HUES6 (cell line): ENCODE results near the gene CNBD2.

Experiments
- H3K27ac ChIP-seq: 2 replicates; pipeline ENCODE4 v1.7.0; 2013; ENCODE audit warnings: low read depth, mild to moderate bottlenecking, low read length, inconsistent platforms
- H3K27me3 ChIP-seq: 2 replicates; pipeline ENCODE4 v1.6.1; 2013; ENCODE audit warnings: low read length; ENCODE audit not compliant: control insufficient read depth, insufficient read depth
- H3K36me3 ChIP-seq: 2 replicates; pipeline ENCODE4 v1.6.1; 2013; ENCODE audit warnings: low read length; ENCODE audit not compliant: control insufficient read depth, insufficient read depth
- H3K4me1 ChIP-seq: 2 replicates; pipeline ENCODE4 v1.6.1; 2013; ENCODE audit warnings: low read length; ENCODE audit not compliant: control insufficient read depth, insufficient read depth
- H3K4me3 ChIP-seq: 2 replicates; pipeline ENCODE4 v1.5.1; 2013; ENCODE audit warnings: low read depth, low read length
- H3K9ac ChIP-seq: one replicate; pipeline ENCODE4 v1.6.1; 2013; ENCODE audit warnings: mild to moderate bottlenecking, low read length
- H3K9me3 ChIP-seq: 2 replicates; pipeline ENCODE4 v1.6.1; 2013; ENCODE audit warnings: low read depth, low read length; ENCODE audit not compliant: control insufficient read depth, insufficient read depth

Gene CNBD2

GRCh38 chr20:35974256-35974655, 5.9 kb downstream of the CNBD2 start:
- no peak overlapping the region for H3K27ac ChIP-seq
- H3K4me3 ChIP-seq, result no peak overlapping the region
- H3K4me1 ChIP-seq, result no peaks in the 10 kb centered on the region
- no peaks in the 10 kb centered on the region for H3K36me3 ChIP-seq
- H3K9ac ChIP-seq, result no peak overlapping the region
- H3K9me3 ChIP-seq, result no peaks in the 10 kb centered on the region
- H3K27me3 ChIP-seq, result no peaks in the 10 kb centered on the region

- Histone ChIP-seq H3K4me3 (no peak overlapping the region), H3K36me3 (no peaks in the 10 kb centered on the region), H3K27ac (no peak overlapping the region), H3K9ac (no peak overlapping the region), H3K27me3 (no peaks in the 10 kb centered on the region), H3K4me1 (no peaks in the 10 kb centered on the region), H3K9me3 (no peaks in the 10 kb centered on the region)
Observed at GRCh38 chr20:35975576-35976373, 7.4 kb downstream of the CNBD2 start.

GRCh38 chr20:35978041-35978513, 9.7 kb downstream of the CNBD2 start:
- no peak overlapping the region for H3K9ac ChIP-seq
- H3K27ac ChIP-seq, result no peak overlapping the region
- H3K4me3 ChIP-seq, result no peak overlapping the region
- no peaks in the 10 kb centered on the region for H3K27me3 ChIP-seq
- H3K9me3 ChIP-seq, result no peaks in the 10 kb centered on the region
- no peaks in the 10 kb centered on the region for H3K36me3 ChIP-seq
- H3K4me1 ChIP-seq, result no peaks in the 10 kb centered on the region

DNA sequence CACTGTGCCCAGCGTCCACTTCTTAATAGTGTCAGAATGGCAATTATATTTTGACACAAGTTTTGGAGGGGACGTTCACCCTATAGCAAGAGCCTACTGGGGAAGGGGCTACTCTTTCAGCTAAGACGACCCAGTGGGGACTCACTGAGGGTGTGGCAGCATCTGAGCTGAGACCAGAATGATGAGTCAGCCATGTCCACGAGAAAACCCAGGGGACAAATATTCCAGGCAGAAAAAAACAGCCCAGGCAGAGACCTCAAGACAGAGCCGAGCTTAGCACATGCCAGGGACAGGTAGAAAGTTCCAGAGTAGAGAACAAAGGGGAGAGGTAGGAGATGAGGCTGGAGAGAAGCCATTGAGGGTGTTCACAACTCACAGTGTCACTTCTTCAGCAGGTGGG, 11.2 kb downstream of the CNBD2 start:
- H3K27me3 ChIP-seq, result no peaks in the 10 kb centered on the region
- H3K27ac ChIP-seq, result no peak overlapping the region
- no peaks in the 10 kb centered on the region for H3K9me3 ChIP-seq
- no peaks in the 10 kb centered on the region for H3K4me1 ChIP-seq
- H3K36me3 ChIP-seq, result no peaks in the 10 kb centered on the region
- no peak overlapping the region for H3K4me3 ChIP-seq
- H3K9ac ChIP-seq, result no peak overlapping the region

- H3K9ac ChIP-seq, result no peak overlapping the region
- no peaks in the 10 kb centered on the region for H3K9me3 ChIP-seq
- no peak overlapping the region for H3K27ac ChIP-seq
- H3K4me3 ChIP-seq, result no peak overlapping the region
- no peaks in the 10 kb centered on the region for H3K27me3 ChIP-seq
- no peaks in the 10 kb centered on the region for H3K4me1 ChIP-seq
- H3K36me3 ChIP-seq, result no peaks in the 10 kb centered on the region
Observed at GRCh38 chr20:35981969-35982368, 13.6 kb downstream of the CNBD2 start.

GRCh38 chr20:35984382-35984781, 16.0 kb downstream of the CNBD2 start:
- Histone ChIP-seq H3K9me3 (no peaks in the 10 kb centered on the region), H3K4me3 (no peak overlapping the region), H3K36me3 (no peaks in the 10 kb centered on the region), H3K27me3 (no peaks in the 10 kb centered on the region), H3K4me1 (no peaks in the 10 kb centered on the region), H3K9ac (no peak overlapping the region), H3K27ac (no peak overlapping the region)

DNA sequence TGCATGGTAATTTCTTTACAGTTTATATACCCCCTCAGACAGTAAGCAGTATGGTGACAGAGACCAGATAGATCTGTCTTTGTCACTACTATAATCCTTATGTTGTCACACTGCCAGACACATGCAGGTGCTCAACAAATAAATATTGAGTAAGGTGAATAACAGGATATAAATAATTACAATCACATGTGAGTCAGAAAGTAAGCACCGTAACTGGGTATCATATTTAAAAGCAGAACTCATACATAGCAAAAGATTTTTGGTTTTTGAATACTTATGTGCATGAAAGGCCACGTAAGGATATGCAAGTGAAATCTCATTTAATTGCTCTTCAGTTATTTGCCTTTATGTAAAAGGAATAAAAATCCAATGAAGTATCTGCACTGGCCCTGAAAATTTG, 17.4 kb downstream of the CNBD2 start:
- no peak overlapping the region for H3K9ac ChIP-seq
- no peak overlapping the region for H3K27ac ChIP-seq
- no peaks in the 10 kb centered on the region for H3K36me3 ChIP-seq
- H3K4me1 ChIP-seq, result no peaks in the 10 kb centered on the region
- no peaks in the 10 kb centered on the region for H3K9me3 ChIP-seq
- H3K4me3 ChIP-seq, result no peak overlapping the region
- no peaks in the 10 kb centered on the region for H3K27me3 ChIP-seq

- Histone ChIP-seq H3K36me3 (no peaks in the 10 kb centered on the region), H3K9ac (no peak overlapping the region), H3K27ac (no peak overlapping the region), H3K27me3 (no peaks in the 10 kb centered on the region), H3K4me3 (no peak overlapping the region), H3K4me1 (peaks cover 4% of the 10 kb centered on the region; the same call in 1 of the 2 replicates), H3K9me3 (no peaks in the 10 kb centered on the region)
Observed at GRCh38 chr20:35988910-35989463, 20.6 kb downstream of the CNBD2 start.

GRCh38 chr20:35991142-35991771, 22.9 kb downstream of the CNBD2 start:
- Histone ChIP-seq H3K27ac (no peak overlapping the region), H3K9ac (no peak overlapping the region), H3K36me3 (no peaks in the 10 kb centered on the region), H3K9me3 (no peaks in the 10 kb centered on the region), H3K27me3 (no peaks in the 10 kb centered on the region), H3K4me3 (no peak overlapping the region), H3K4me1 (peaks cover 4% of the 10 kb centered on the region; the same call in 1 of the 2 replicates)

DNA sequence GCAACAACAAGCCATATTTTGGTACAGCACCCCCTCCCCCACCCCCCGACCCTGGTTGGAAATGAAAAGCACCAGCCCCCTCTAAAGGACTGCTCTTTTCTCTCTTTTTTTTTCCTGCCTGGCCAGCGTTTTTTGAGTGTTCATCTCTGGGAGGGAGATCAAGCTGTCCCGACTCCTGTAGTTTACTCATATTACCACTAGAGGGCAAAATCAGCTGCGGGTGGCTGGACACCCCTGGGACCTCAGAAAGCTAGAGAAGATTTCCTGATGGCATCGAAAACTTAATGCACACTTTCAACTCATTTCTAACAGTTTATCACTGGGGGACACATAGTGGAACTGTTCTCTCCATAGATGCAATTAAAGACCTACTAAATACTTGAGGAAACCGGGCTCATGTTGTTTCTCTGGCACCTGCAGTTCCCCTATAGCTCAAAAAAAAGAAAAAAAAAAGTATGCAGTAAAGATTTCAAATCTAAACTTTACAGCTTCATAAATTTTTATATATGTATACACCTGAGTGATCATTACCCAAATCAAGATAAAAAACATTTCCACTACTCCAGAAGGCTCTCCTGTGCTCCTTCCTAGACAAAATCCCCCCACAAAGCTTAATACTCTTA, 24.4 kb downstream of the CNBD2 start:
- H3K4me1 ChIP-seq, result peaks cover 4% of the 10 kb centered on the region; the same call in 1 of the 2 replicates
- no peaks in the 10 kb centered on the region for H3K36me3 ChIP-seq
- H3K27ac ChIP-seq, result no peak overlapping the region
- H3K4me3 ChIP-seq, result no peak overlapping the region
- no peaks in the 10 kb centered on the region for H3K9me3 ChIP-seq
- no peaks in the 10 kb centered on the region for H3K27me3 ChIP-seq
- no peak overlapping the region for H3K9ac ChIP-seq

DNA sequence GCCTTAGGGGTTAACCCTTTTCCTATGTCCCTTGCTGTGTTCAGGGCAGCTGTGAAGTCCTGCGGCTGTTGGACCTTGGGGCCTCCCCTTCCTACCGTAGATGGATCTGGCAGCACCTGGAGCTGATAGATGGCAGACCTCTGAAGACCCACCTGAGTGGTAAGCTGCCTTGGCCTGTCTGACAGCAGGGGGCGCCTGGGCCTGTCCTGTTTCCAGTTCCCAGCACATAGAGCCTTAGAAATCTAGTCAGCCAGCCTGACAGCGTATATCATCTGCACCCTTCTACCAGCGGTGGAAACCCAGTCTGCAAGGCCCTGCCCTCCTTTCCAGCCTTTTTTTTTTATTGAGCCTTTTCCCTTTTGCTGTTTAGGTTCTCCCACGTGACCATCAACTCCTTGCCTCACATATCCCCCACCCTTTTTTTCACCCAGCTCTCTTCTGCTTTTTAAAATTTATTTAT, 26.6 kb downstream of the CNBD2 start:
- H3K4me1 ChIP-seq, result peaks cover 4% of the 10 kb centered on the region; the same call in 1 of the 2 replicates
- no peak overlapping the region for H3K27ac ChIP-seq
- H3K9ac ChIP-seq, result no peak overlapping the region
- H3K36me3 ChIP-seq, result no peaks in the 10 kb centered on the region
- no peak overlapping the region for H3K4me3 ChIP-seq
- H3K27me3 ChIP-seq, result no peaks in the 10 kb centered on the region
- H3K9me3 ChIP-seq, result no peaks in the 10 kb centered on the region
